MCF 10A (cell line): Measurements from ENCODE around the gene GNB2. TPM values are rescaled to one million over a fixed set of nuclear protein-coding genes. Genes with fewer than 3 reads are reported as not detected.

Source experiments
- BruUV-seq: library from RNA; stranded (reverse); fragments of 400-500 nt; replicated peaks from 2 replicates; lab custom pipeline; 2021; lab: Mats Ljungman, UMichigan
- CTCF ChIA-PET: fragments of 300-600 bp; sonication (Branson Sonifier 250); formaldehyde crosslinking; extraction: SDS; loops from one replicate; lab custom pipeline; 2021; ENCODE audit warnings: antibody characterized with exemption, inconsistent platforms; lab: Yijun Ruan, JAX
- POLR2A ChIA-PET: fragments of 300-600, 350-650 bp; sonication (Branson Sonifier 250); formaldehyde crosslinking; extraction: SDS; loops from one replicate; lab custom pipeline; 2020; ENCODE audit warnings: antibody characterized with exemption, inconsistent platforms; lab: Yijun Ruan, JAX
- DNase-seq: peaks from one replicate; pipeline ENCODE4 v3.0.0-alpha.2; 2018; ENCODE audit not compliant: unreplicated experiment
- H3K27ac Mint-ChIP-seq: one replicate; pipeline ENCODE4 v1.8.0; 2022; ENCODE audit warnings: mild to moderate bottlenecking, low read depth, mixed read lengths; ENCODE audit not compliant: unreplicated experiment
- H3K27me3 Mint-ChIP-seq: one replicate; pipeline ENCODE4 v1.8.0; 2022; ENCODE audit warnings: mixed read lengths; ENCODE audit not compliant: insufficient read depth, unreplicated experiment
- H3K36me3 Mint-ChIP-seq: one replicate; pipeline ENCODE4 v1.8.0; 2022; ENCODE audit warnings: mild to moderate bottlenecking, moderate library complexity, mixed read lengths; ENCODE audit not compliant: insufficient read depth, unreplicated experiment
- H3K4me1 Mint-ChIP-seq: one replicate; pipeline ENCODE4 v1.8.0; 2022; ENCODE audit warnings: mixed read lengths; ENCODE audit not compliant: insufficient read depth, unreplicated experiment
- H3K4me3 Mint-ChIP-seq: one replicate; pipeline ENCODE4 v1.8.0; 2022; ENCODE audit warnings: mild to moderate bottlenecking, moderate library complexity, mixed read lengths; ENCODE audit not compliant: unreplicated experiment
- H3K9me3 Mint-ChIP-seq: one replicate; pipeline ENCODE4 v1.8.0; 2022; ENCODE audit warnings: mixed read lengths; ENCODE audit not compliant: unreplicated experiment
- CTCF ChIP-seq: fragments of 200-600 bp; IDR thresholded peaks from one replicate; pipeline ENCODE4 v1.8.0; 2022; ENCODE audit warnings: antibody characterized with exemption, mild to moderate bottlenecking; ENCODE audit not compliant: unreplicated experiment
- intact Hi-C: fragments of 100-400 bp; cut with micrococcal nuclease; formaldehyde crosslinking; loops from 2 replicates; pipeline ENCODE4 v1.14.1; 2022
- total RNA-seq: library from RNA; stranded (reverse); gene quantifications from 2 replicates; pipeline ENCODE4 v1.2.3, GENCODE V29; 2022

Gene GNB2
- total RNA-seq, 1 experiment from 2014 or later: 201 TPM

- no peak for TF ChIP-seq CTCF
- no peak overlapping the region for H3K4me3 Mint-ChIP-seq
- H3K4me1 Mint-ChIP-seq: peaks cover 7% of the 10 kb centered on the region
- H3K36me3 Mint-ChIP-seq: peaks cover 56% of the 10 kb centered on the region
- BruUV-seq: no TSS peak
- no peaks in the 10 kb centered on the region for H3K9me3 Mint-ChIP-seq
- no peak for DNase-seq
- intact Hi-C loops: no loop called here
- no peak overlapping the region for H3K27ac Mint-ChIP-seq
- CTCF ChIA-PET: interaction anchor here (0.7 kb wide), 1 partner anchor 120 kb away, joined by 3 read pairs; no protein-coding TSS in a partner anchor
- POLR2A ChIA-PET: interaction anchor here (0.8 kb wide), 1 partner anchor 191 kb away, joined by 3 read pairs; no protein-coding TSS in a partner anchor
- no peaks in the 10 kb centered on the region for H3K27me3 Mint-ChIP-seq
Measured at GRCh38 chr7:100684534-100685042, 11.0 kb downstream of the GNB2 start.

GRCh38 chr7:100685049-100685605, 11.6 kb downstream of the GNB2 start:
- no peak for TF ChIP-seq CTCF
- H3K36me3 Mint-ChIP-seq: peaks cover 55% of the 10 kb centered on the region
- ChIA-PET POLR2A (no interaction called here), CTCF (interaction anchor here (0.7 kb wide), 1 partner anchor 120 kb away, joined by 3 read pairs; no protein-coding TSS in a partner anchor)
- intact Hi-C loops: no loop called here
- no peaks in the 10 kb centered on the region for H3K27me3 Mint-ChIP-seq
- no TSS peak for BruUV-seq
- H3K4me1 Mint-ChIP-seq: peaks cover 3% of the 10 kb centered on the region
- no peaks in the 10 kb centered on the region for H3K9me3 Mint-ChIP-seq
- H3K27ac Mint-ChIP-seq: no peak overlapping the region
- H3K4me3 Mint-ChIP-seq: no peak overlapping the region
- no peak for DNase-seq

- Mint-ChIP-seq H3K27me3 (no peaks in the 10 kb centered on the region), H3K36me3 (peaks cover 52% of the 10 kb centered on the region)
- intact Hi-C loops: no loop called here
Measured at GRCh38 chr7:100685631-100686145, 12.1 kb downstream of the GNB2 start.

More at GRCh38 chr7:100685631-100686145, 12.1 kb downstream of the GNB2 start:
- no peak overlapping the region for H3K4me3 Mint-ChIP-seq
- DNase-seq: no peak
- ChIA-PET POLR2A (no interaction called here), CTCF (interaction anchor here (0.7 kb wide), 1 partner anchor 121 kb away, joined by 3 read pairs; no protein-coding TSS in a partner anchor)
- H3K9me3 Mint-ChIP-seq: no peaks in the 10 kb centered on the region
- no peak for TF ChIP-seq CTCF
- no peak overlapping the region for H3K27ac Mint-ChIP-seq
- no TSS peak for BruUV-seq
- H3K4me1 Mint-ChIP-seq: no peaks in the 10 kb centered on the region
